Panc1 (cell line): ENCODE results near the gene SLC6A12. TPM values are rescaled to one million over a fixed set of nuclear protein-coding genes. Genes with fewer than 3 reads are reported as not detected.

ENCODE experiments used
- ATAC-seq: fragments of 200-7000 bp; cut with Tn5 transposase; 2 replicates; pipeline ENCODE4 v1.9.1; 2020; ENCODE audit warnings: mild to moderate bottlenecking, moderate library complexity
- BruUV-seq: library from RNA; stranded (reverse); fragments of 400-500 nt; replicated peaks from 2 replicates; lab custom pipeline; 2021; lab: Mats Ljungman, UMichigan
- CTCF ChIA-PET: fragments of 300-600 bp; sonication (Branson Sonifier 250); formaldehyde crosslinking; loops from one replicate; lab custom pipeline; 2022; ENCODE audit warnings: antibody characterized with exemption; lab: Charles Lee
- POLR2A ChIA-PET: fragments of 300-600 bp; sonication (Branson Sonifier 250); formaldehyde crosslinking; loops from one replicate; lab custom pipeline; 2022; ENCODE audit warnings: antibody characterized with exemption; lab: Charles Lee
- DNase-seq: peaks from one replicate; pipeline ENCODE4 v3.0.0-alpha.2; 2010; ENCODE audit warnings: low read depth, low spot score
- H3K27ac ChIP-seq: 2 replicates; pipeline ENCODE4 v1.5.1; 2011; ENCODE audit warnings: mild to moderate bottlenecking, low read length, inconsistent platforms
- H3K27me3 ChIP-seq: fragments of 200-500 bp; sonication (Bioruptor generic); 2 replicates; pipeline ENCODE4 v1.6.0; 2014; ENCODE audit warnings: low read length, inconsistent platforms; ENCODE audit not compliant: control insufficient read depth, insufficient read depth
- H3K36me3 ChIP-seq: fragments of 200-500 bp; sonication (Bioruptor generic); 2 replicates; pipeline ENCODE4 v1.5.1; 2014; ENCODE audit warnings: inconsistent platforms, mild to moderate bottlenecking, low read length, moderate library complexity; ENCODE audit not compliant: control insufficient read depth, insufficient read depth
- H3K4me1 ChIP-seq: 2 replicates; pipeline ENCODE4 v1.5.1; 2011; ENCODE audit warnings: inconsistent platforms, mild to moderate bottlenecking, low read length, moderate library complexity; ENCODE audit not compliant: control insufficient read depth, insufficient read depth
- H3K4me3 ChIP-seq, 2 experiments: 2 replicates each; pipeline ENCODE4 v1.5.1; 2011 to 2012; ENCODE audit warnings: low read depth in 2 of 2, low read length in 2 of 2, mild to moderate bottlenecking in 2 of 2, inconsistent platforms in 1 of 2, moderate library complexity in 1 of 2
- H3K9me3 ChIP-seq: fragments of 200-500 bp; sonication (Bioruptor generic); 2 replicates; pipeline ENCODE4 v1.5.1; 2014; ENCODE audit warnings: low read depth, mild to moderate bottlenecking, inconsistent platforms, low read length, moderate library complexity; ENCODE audit not compliant: control insufficient read depth, insufficient read depth
- CTCF ChIP-seq: fragments of 450-650 bp; IDR thresholded peaks from 2 replicates; pipeline ENCODE4 v1.5.1; 2017; ENCODE audit warnings: mild to moderate bottlenecking
- POLR2AphosphoS5 ChIP-seq: IDR thresholded peaks from 2 replicates; pipeline ENCODE4 v1.6.1; 2012; ENCODE audit warnings: mild to moderate bottlenecking, low read depth, low read length, moderate library complexity
- SIN3A ChIP-seq: IDR thresholded peaks from 2 replicates; pipeline ENCODE4 v1.6.1; 2012; ENCODE audit warnings: low read depth, mild to moderate bottlenecking, low read length, moderate library complexity, borderline replicate concordance; ENCODE audit not compliant: insufficient read depth
- TCF7L2 ChIP-seq: IDR thresholded peaks from 2 replicates; pipeline ENCODE4 v1.6.1; 2011; ENCODE audit warnings: mild to moderate bottlenecking, low read depth, low read length, inconsistent platforms
- in situ Hi-C: cut with HindIII; loops from 2 replicates; pipeline ENCODE4 v1.10.0; 2016; ENCODE audit warnings: low sequenced_read_pairs, low pct_unique_long_range_greater_than_20kb
- intact Hi-C: fragments of 100-400 bp; cut with micrococcal nuclease; formaldehyde crosslinking; loops from one replicate; pipeline ENCODE4 v1.10.0; 2022; ENCODE audit not compliant: unreplicated experiment
- total RNA-seq: library from RNA; stranded (reverse); gene quantifications from one replicate; pipeline ENCODE4 v1.2.1, GENCODE V29; 2021; ENCODE audit not compliant: unreplicated experiment
- TF ChIP-seq, protein P1 (sequence below), 2 experiments: IDR thresholded peaks; 2 replicates each; pipeline ENCODE4 v1.6.1; 2011 to 2012; ENCODE audit warnings: low read depth in 2 of 2, control low read depth in 1 of 2, low read length in 1 of 2, mild to moderate bottlenecking in 1 of 2, moderate library complexity in 1 of 2; ENCODE audit not compliant: insufficient read depth in 1 of 2

Gene SLC6A12
- total RNA-seq, 1 experiment from 2014 or later: 1.0 TPM

DNA sequence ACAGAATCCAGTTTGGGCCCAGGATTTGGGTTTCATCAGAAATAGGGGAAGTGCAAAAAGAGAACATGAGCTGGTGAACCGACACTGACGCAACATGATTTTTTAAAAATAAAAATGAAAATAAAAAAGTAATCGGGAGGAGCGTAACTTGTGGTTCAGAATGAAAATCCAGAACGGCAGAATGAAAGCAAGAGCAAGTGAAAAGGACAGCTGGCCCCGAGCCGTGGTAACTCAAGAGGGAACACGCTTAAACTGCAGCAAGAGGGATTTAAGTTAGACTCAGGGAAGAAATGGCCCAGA is 1.6 kb downstream of the SLC6A12 start:
- Histone ChIP-seq H3K27ac (no peak overlapping the region), H3K4me3 (no peak overlapping the region), H3K4me1 (peaks cover 7% of the 10 kb centered on the region), H3K27me3 (no peaks in the 10 kb centered on the region), H3K9me3 (no peaks in the 10 kb centered on the region), H3K36me3 (no peaks in the 10 kb centered on the region)
- POLR2A ChIA-PET: no interaction called here
- in situ Hi-C loops (no loop called here), intact Hi-C loops (no loop called here)
- ATAC-seq: no peak
- TF ChIP-seq TCF7L2 (no peak), CTCF (no peak), POLR2AphosphoS5 (no peak)
- TF ChIP-seq, protein P1, sequence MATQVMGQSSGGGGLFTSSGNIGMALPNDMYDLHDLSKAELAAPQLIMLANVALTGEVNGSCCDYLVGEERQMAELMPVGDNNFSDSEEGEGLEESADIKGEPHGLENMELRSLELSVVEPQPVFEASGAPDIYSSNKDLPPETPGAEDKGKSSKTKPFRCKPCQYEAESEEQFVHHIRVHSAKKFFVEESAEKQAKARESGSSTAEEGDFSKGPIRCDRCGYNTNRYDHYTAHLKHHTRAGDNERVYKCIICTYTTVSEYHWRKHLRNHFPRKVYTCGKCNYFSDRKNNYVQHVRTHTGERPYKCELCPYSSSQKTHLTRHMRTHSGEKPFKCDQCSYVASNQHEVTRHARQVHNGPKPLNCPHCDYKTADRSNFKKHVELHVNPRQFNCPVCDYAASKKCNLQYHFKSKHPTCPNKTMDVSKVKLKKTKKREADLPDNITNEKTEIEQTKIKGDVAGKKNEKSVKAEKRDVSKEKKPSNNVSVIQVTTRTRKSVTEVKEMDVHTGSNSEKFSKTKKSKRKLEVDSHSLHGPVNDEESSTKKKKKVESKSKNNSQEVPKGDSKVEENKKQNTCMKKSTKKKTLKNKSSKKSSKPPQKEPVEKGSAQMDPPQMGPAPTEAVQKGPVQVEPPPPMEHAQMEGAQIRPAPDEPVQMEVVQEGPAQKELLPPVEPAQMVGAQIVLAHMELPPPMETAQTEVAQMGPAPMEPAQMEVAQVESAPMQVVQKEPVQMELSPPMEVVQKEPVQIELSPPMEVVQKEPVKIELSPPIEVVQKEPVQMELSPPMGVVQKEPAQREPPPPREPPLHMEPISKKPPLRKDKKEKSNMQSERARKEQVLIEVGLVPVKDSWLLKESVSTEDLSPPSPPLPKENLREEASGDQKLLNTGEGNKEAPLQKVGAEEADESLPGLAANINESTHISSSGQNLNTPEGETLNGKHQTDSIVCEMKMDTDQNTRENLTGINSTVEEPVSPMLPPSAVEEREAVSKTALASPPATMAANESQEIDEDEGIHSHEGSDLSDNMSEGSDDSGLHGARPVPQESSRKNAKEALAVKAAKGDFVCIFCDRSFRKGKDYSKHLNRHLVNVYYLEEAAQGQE (IDR thresholded peaks at IDR 0.05; ENCODE audit: insufficient read depth in 1 of 2, low read depth in 2 of 2, low read length in 1 of 2): no peak
- BruUV-seq: no TSS peak
- no peak for DNase-seq
- CTCF ChIA-PET: no interaction called here

GRCh38 chr12:211639-212414 is 2.1 kb downstream of the SLC6A12 start:
- POLR2A ChIA-PET: no interaction called here
- Histone ChIP-seq H3K27ac (no peak overlapping the region), H3K27me3 (no peaks in the 10 kb centered on the region), H3K36me3 (no peaks in the 10 kb centered on the region), H3K9me3 (no peaks in the 10 kb centered on the region), H3K4me1 (peaks cover 7% of the 10 kb centered on the region), H3K4me3 (no peak overlapping the region)
- intact Hi-C loops: no loop called here
- CTCF ChIA-PET: interaction anchor here (1.4 kb wide), 1 partner anchor 8 kb away, joined by 5 read pairs; no protein-coding TSS in a partner anchor
- in situ Hi-C loops: no loop called here
- no peak for DNase-seq
- no peak for TF ChIP-seq CTCF
- TF ChIP-seq TCF7L2: no peak
- TF ChIP-seq SIN3A: no peak
- BruUV-seq: no TSS peak
- no peak for ATAC-seq
